Measurements from ENCODE around the gene KMT2E.
"Not testable (repeated sequence)": the region's sequence is repeated elsewhere in the genome, so short reads cannot be mapped to it uniquely, and the experiment has no call there.

The KMT2E gene

DNA sequence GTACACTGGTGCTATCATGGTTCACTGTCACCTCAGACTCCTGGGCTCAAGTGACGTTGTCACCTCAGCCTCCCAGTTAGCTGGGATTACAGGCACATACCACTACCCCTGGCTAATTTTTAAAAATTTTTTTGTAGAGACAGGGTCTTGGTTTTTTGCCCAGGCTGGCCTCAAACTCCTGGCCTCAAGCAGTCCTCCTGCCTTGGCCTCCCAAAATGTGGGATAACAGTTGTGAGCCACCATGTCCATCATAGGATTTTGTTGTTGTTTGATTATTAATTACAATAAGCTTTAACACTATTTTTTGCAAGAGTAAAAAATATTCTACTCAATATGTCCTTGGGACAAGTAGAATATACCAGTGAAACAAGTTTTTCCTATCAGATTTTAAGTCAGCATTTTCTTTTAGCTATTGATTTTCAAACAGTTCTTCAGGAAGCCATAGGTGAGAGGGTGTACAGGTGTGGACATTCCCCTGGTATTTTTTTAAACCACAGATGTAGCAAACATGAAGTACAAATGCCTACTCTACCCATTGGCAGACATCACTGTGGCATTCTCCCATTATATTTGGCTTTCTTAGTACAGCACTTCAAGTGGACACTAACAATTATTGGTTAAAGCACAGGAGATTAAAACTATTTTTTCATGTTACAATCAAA lies 18.7 kb downstream of the KMT2E start:
- no peak for DNase-seq

DNA sequence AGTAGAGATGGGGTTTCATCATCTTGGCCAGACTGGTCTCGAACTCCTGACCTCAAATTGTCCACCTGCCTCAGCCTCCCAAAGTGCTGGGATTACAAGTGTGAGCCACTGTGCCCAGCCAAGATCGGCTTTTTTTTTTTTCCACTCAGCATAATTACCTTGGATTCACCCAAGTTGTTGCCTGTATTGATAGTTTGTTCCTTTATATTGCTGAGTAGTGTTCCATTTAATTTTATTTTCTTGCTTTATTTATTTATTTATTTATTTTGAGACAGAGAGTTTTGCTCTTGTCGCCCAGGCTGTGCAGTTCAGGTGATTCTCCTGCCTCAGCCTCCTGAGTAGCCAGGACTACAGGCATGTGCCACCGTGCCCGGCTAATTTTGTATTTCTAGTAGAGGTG lies 21.3 kb downstream of the KMT2E start:
- DNase-seq = no peak

DNA sequence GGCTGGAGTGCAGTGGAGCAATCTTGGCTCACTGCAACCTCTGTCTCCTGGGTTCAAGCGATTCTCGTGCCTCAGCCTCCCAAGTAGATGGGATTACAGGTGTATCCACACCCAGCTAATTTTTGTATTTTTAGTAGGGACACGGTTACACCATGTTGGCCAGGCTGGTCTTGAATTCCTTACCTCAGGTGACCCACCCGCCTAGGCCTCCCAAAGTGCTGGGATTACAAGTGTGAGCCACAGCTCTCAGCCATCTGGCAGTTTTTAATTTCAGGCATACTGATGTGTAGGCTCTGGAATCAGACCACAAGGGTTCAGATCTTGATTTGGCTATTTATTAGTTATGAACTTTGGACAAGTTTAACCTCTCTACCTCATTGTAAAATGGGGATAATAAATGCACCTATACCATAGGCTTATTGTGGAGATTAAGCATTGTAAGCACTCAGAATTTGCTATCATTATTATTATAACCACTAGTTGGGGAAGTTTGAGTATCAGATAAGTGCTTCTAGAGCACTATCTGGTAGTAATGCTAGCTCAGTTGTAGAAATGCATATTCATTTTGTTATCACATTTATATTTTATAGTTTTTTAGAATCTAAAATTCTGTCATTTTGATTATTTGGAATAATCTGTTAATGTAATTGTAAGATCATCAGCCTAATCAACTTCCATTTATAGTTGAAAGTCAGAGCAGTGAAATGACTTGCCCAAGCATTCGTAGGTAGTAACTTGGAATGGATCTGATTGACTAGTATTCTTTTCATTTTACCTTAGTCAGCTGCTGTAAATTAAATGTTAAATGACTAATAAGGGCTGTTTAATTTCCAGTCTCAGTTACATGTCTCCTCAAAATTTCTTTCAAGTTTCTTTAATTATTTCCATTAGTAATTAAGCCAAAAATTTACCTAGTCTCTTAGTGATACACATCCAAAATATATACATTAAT lies 22.5 kb downstream of the KMT2E start:
- DNase-seq = no peak

DNA sequence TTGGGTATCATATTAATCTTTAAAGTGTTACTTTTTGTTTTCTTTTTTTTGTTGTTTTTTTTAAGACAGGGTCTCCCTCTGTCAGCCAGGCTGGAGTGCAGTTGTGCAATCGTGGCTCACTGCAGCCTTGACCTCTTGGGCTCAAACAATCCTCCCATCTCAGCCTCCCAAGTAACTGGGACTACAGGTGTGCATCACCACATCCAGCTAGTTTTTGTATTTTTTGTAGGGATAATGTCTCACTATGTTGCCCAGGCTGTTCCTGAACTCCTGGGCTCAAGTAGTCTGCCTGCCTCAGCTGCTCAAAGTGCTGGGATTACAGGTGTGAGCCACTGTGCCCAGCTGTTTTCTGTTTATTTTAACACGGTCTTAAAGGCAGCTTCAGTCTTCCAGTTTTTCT lies 23.3 kb downstream of the KMT2E start:
- no peak for DNase-seq

DNA sequence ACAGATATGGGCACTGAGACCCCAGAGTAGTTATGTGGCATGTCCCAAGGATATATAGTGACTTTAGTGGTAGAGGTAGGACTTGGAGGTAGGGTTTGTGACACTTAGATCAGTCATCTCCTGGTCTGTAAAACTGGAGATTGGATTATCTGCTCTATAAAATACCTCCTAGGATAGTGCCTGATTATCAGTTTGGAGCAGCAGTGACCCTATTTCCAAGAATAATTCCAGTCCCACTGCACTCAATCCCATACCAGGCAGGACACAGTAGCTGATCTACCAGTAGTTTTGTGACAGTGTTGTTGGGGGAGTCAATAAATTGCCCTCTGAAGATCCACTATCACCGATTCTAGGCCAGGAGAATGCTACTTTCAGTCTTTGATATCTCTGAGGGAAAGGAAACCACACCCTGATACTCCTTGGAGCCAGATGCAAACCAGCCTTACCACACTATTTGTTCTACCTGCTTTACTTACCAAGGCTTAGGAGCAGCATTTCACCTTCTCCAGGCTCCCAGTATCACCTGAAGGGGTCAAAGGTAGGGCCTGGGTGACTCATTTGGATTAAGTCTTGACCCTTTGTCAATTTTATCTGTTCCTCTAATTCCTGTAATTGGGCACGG lies 30.6 kb downstream of the KMT2E start:
- no peak for DNase-seq

DNA sequence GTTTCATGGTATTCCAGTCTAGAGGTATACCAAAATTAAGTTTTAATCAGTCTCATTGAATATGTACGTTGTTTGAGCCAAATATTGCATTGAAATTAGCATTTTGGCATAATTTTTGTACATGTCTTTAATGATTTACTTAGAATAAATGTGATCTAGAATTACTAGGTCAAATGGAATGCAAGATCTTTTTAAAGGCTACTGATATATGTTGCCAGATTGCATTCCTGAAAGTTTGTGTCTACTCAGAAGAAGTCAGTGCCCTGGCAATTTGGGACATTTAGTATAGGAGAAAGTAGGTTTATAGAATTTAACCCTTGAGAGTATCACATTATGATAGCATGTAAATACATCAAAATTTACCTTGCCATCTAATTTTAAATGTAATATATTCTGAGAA lies 32.4 kb downstream of the KMT2E start:
- DNase-seq = peak; percentile 4

DNA sequence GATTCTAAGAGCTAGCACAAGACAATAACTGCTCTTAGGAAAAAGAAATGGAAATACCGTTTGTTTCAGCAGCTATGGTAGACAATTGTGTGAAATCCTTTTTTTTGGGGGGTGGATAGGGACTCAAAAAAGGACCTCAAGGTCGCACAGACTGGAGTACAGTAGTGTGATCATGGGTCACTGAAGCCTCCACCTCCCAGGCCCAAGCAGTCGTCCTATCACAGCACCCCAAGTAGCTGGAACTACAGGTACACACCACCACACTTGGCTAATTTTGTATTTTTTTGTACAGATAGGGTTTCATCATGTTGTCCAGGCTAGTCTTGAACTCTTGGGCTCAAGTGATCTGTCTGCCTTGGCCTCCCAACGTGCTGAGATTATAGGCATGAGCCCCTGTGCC lies 33.9 kb downstream of the KMT2E start:
- DNase-seq = no peak

DNA sequence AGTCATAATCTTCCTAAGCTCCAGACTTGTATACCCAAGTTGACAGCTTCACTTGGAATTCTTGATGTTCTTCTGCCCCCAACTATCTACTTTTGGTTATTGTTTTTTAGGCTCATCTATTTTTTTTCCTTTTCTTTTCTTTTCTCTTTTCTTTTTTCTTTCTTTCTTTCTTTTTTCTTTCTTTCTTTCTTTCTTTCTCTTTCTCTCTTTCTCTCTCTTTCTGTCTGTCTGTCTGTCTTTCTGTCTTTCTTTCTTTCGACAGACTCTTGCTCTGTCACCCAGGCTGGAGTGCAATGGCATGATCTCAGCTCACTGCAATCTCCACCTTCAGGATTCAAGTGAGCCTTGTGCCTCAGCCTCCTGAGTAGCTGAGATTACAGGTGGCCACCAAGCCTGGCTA lies 36.5 kb downstream of the KMT2E start:
- no peak for DNase-seq

DNA sequence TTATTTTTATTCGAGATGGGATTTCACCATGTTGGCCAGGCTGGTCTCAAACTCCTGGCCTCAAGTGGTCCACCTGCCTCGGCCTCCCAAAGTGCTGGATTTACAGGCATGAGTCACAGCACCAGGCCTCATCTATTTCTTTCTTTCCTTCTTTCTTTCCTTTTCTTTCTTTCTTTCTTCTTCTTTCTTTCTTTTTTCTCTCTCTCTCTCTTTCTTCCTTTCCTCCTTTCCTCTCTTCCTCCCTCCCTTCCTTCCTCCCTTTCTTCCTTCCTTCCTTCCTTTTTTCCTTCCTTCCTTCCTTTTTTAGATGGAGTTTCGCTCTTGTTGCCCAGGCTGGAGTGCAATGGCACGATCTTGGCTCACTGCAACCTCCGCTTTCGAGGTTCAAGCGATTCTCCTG lies 36.9 kb downstream of the KMT2E start:
- DNase-seq = not testable (repeated sequence)

DNA sequence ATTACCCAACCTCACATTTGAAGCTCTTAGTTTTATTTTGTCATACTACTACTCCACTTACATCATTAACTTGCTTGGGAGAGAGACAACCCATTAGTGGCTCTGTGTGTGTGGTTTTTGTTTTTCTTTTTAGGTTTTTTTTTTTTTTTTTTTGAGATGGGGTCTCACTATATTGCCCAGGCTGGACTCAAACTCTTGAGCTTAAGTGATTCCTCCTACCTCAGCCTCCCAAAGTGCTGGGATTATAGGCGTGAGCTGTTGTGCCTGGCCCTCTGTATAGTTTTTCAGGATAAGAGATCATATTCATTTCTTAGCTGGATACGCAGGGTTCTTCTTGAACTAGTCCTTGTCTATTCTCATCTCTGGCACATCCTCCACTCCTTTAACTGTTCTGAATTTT lies 41.1 kb downstream of the KMT2E start:
- DNase-seq = no peak

DNA sequence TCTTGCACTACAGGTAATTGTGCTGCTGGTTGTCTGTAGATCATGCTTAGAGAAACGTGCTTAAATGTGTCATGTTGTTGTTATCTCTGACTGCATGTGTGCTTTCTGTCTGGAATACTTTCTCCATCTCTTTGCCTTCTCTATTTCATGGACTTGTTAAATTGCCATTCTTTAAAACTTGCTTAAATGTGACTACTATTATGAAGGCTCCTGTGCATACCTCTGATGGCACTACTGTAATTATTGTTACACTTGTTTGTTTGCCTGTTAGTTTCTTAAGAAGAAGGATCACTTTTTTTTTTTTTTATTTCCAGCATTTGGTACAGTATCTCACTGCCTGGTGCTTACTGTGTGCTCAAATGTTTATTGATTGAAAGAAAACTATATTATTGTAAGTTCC lies 41.6 kb downstream of the KMT2E start:
- DNase-seq = no peak

DNA sequence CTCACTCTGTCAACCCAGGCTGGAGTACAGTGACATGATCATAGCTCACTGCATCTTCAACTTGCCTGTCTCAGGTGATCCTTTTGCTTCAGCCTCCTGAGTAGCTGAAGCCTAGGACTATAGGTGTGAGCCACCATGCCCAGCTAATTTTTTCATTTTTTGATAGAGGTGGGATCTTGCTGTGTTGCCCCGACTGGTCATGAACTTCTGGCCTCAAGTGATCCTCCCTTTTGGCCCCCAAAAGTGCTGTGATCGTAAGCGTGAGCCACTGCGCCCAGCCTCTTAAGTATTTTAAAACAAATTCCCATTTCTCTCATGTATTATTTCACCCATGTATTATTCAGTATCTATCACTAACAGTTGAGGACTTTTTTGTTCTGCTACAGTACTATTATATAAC lies 43.5 kb downstream of the KMT2E start:
- no peak for DNase-seq

DNA sequence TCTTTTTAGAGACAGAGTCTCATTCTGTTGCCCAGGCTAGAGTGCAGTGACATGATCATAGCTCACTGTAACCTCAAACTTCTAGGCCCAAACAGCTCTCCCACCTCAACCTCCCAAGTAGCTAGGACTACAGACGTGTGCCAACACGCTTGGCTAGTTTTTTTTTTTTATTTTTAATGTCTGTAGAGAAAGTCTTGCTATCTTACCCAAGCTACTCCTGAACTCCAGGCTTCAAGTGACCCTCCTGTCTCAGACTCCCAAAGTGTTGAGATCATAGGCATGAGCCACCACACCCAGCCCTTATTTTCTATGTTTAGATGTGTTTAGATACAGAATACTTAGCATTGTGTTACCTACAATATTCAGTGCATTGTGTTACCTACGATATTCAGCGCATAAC lies 46.4 kb downstream of the KMT2E start:
- no peak for DNase-seq

DNA sequence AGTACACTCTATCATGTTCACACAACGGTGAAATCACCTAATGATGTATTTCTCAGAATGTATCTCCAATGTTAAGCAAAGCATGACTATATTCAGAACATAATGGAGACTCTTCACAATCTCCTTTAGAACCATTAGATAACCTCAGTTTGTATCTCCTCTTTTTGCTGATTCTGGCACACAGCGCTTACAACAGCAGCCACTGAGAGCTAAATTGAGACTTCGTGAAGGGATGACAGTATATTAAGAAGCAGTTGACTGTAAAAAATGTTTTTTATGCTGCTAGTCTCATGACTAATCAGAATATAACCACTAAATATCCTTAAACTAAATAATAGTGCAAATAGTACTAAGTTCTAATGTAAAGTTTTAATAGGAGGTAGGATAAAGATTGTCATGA lies 46.9 kb downstream of the KMT2E start:
- DNase-seq = no peak

DNA sequence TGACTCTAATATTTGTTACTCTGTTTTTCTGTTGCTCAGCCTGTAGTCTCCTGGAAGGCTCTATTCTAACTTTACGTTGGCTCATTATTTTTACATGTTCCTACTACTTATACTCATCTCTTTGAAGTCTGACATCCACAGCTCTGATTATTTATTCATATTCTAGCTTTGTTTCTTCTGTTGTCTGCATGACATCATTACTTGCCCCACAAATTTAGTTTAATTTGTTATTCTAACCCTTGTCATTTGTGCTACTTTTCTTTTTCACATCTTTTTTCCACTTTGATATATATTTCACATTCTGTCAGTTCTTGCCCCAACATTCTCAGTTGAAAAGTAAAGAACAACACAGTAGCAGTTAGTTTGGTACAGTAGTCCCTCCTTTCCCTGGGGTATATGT lies 51.1 kb downstream of the KMT2E start:
- DNase-seq = no peak

DNA sequence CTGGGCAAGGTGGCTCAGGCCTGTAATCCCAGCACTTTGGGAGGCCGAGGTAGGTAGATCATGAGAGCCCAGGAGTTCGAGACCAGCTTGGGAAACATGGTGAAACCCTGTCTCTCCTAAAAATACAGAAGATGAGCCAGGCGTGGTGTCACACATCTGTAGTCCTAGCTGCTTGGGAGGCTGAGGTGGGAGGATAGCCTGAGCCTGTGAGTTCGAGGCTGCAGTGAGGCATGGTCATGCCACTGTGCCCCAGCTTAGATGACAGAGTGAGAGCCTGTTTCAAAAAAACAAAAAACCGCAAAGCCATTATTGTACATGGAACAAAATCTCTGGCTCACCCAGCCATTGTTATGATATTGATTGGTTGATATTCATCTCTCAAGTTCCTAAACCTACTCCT lies 53.7 kb downstream of the KMT2E start:
- DNase-seq = no peak

DNA sequence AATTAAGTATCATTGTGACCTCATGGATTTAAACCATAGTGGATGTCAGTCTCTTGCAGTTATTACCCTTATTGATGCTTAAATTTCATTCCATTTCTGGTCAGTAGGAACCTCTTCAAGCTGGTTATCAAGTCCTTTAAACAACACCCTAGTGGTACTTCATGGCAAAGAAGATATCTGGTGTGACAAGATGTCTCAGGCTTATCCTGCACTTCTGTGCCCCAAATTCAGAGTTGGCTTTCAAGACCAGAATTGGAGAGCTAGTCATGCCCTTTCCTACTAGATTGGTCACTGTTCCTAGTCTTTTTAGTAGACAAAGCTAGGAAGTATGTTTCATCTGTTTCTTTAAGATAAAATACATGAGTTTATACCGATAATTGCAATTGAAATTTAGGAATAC lies 54.9 kb downstream of the KMT2E start:
- DNase-seq = no peak

DNA sequence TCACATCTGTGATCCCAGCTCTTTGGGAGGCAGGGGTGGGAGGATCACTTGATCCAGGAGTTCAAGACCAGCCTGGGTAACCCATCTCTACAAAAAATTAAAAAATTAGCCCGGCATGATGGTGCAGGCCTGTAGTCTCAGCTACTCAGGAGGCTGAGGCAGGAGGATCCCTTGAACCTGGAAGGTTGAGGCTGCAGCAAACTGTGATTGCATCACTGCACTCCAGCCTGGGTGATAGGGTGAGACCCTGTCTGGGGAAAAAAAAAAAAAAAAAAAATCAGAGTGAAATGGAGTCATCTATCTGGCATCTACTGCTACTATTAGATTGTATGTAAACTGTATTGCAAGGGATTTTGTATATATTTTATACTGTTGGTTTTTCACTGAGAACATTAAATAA lies 59.1 kb downstream of the KMT2E start:
- no peak for DNase-seq

DNA sequence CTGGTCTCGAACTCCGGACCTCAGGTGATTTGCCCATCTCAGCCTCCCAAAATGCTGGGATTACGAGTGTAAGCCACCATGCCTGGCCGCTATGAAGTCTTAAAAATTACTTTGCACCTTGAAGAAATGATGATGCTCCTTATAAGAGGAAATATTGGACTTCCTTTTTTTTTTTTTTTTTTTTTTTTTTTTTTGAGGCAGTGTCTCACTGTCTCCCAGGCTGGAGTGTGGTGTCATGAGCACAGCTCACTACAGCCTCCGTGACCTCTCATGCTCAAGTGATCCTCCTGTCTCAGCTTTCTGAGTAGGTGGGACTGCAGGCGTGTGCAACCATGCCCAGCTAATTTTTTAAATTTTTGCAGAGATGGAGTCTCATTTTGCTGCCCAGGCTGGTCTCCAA lies 65.3 kb downstream of the KMT2E start:
- DNase-seq = no peak

DNA sequence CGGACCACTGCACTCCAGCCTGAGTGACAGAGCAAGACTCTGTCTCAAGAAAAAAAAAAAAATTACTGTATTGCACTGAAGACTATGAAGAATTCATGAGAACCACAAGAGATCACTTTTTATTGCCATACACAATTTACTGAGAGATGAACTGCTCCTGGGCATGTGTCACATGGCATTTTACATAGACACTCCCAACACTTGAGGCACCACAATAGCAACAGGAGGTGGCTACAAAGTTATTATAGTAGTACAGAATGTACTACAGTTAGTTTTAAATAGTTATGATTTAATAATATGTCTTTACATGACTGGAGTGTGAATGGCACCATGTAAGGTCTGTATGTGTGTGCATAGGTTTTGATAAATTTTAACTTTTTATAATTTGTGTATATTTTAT lies 70.6 kb downstream of the KMT2E start:
- DNase-seq = no peak

DNA sequence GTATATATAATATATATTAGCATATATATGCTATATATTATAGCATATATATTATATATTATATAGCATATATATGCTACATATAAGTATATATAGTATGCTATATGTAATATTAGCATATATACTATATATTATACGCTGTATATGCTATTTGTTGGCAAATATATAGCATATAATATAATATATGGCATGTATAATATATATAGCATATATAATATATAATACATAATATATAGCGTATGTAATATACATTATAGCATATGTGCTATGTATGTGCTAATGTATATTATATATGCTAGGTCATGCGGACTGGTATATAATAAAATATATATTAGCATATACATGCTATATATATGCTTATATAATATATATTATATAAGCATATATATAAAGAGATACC lies 72.8 kb downstream of the KMT2E start:
- DNase-seq = no peak

DNA sequence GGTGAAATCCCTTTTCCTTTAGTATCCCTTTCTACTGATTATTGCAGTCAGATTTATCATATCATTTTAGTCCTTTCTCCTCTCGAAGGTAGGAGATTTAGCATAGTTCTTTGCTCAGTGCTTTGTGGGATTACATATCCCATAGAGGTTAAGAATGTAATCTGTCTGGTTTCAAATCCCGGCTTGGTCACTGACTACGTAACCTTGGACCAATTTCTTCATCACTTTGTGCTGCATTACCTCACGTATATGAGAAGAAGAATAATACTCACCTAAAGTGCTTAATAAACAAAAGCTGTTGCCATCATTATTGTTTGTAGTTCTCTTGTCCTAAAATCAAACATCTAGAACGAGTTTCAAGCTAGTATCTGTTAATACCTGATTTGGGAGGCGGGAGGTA lies 74.0 kb downstream of the KMT2E start:
- DNase-seq = no peak

DNA sequence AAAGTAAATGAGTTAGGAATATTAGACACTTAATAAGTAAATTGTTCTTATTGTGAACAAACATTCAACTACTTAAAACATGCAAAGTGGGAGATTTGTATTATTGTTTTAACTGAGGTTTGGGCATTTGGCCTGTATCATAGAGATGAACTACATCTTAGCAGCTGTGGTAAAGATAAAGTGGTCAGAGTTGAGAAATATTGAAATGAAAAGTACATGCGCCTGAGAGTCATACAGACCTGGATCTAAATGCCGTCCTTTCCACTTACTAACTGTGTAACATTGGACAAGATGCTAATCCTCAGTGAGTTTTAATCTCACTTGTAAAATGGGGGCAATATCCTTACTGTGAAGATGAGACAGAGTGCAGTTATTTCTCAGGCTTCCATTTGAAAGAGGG lies 74.5 kb downstream of the KMT2E start:
- DNase-seq = no peak

DNA sequence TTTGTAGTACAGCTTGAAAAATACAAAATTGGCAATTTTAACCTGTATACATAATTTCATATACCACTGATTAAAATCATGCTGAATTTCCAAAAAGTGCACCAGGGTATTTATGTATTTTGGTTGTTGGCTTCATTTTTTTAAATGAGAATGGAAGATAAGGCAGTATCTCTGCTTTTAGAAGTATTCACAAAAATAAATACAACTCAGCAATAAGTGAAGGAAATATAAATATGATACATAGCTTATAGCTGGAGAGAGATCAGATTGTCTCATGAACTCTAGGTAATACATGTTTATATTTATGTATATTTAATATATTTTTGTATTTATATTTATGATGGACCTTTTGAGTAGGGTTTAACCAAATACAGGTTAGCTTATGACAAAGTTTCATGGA lies 81.0 kb downstream of the KMT2E start:
- no peak for DNase-seq

Measured in amniotic stem cell (primary cell).